Activated CD4-positive, alpha-beta memory T cell treated with anti-CD3 and anti-CD28 coated beads, Interleukin-2, amount 10 ng/mL, durations not matched to agents 7 days and 5 days (primary cell): Measurements from ENCODE around the gene C1RL. TPM values are rescaled to one million over a fixed set of nuclear protein-coding genes. Genes with fewer than 3 reads are reported as not detected.
"Not testable (repeated sequence)": the region's sequence is repeated elsewhere in the genome, so short reads cannot be mapped to it uniquely, and the experiment has no call there.

Source experiments
- CTCF ChIA-PET: fragments of 350-600 bp; sonication (Branson Sonifier 250); formaldehyde crosslinking; loops from one replicate; lab custom pipeline; 2021; ENCODE audit warnings: antibody characterized with exemption, inconsistent platforms; lab: Charles Lee
- POLR2A ChIA-PET: fragments of 350-600 bp; sonication (Branson Sonifier 250); formaldehyde crosslinking; loops from one replicate; lab custom pipeline; 2021; ENCODE audit warnings: antibody characterized with exemption; lab: Charles Lee
- DNase-seq: peaks from one replicate; pipeline ENCODE4 v3.0.0-alpha.2; 2020
- H3K27ac Mint-ChIP-seq: one replicate; pipeline ENCODE4 v1.8.0; 2021; ENCODE audit warnings: mild to moderate bottlenecking, mixed read lengths
- H3K27me3 Mint-ChIP-seq: one replicate; pipeline ENCODE4 v1.8.0; 2021; ENCODE audit warnings: mixed read lengths
- H3K36me3 Mint-ChIP-seq: one replicate; pipeline ENCODE4 v1.8.0; 2021; ENCODE audit warnings: low read depth, mixed read lengths
- H3K4me1 Mint-ChIP-seq: one replicate; pipeline ENCODE4 v1.8.0; 2021; ENCODE audit warnings: mixed read lengths
- H3K4me3 Mint-ChIP-seq: one replicate; pipeline ENCODE4 v1.8.0; 2021; ENCODE audit warnings: mild to moderate bottlenecking, mixed read lengths
- H3K9me3 Mint-ChIP-seq: one replicate; pipeline ENCODE4 v1.8.0; 2021; ENCODE audit warnings: mixed read lengths
- total RNA-seq, 2 experiments: library from RNA; stranded (reverse); gene quantifications; one replicate each; pipeline ENCODE4 v1.2.3, GENCODE V29; 2021

C1RL gene
- total RNA-seq, 2 experiments from 2014 or later, result 26.5 to 28.8 TPM

DNA sequence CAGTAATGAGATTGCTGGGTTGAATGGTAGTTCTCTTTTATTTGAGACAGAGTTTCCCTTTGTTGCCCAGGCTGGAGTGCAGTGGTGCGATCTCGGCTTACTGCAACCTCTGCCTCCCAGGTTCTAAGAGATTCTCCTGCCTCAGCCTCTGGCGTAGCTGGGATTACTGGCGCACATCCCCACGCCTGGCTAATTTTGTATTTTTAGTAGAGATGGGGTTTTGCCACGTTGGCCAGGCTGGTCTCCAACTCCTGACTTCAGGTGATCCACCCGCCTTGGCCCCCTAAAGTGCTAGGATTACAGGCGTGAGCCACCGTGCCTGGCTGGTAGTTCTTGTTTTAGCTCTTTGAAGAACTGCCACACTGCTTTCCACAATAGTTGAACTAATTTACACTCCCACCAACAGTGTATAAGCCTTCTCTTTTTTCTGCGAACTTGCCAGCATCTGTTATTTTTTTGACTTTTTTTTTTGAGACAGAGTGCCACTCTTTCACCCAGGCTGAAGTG is 59.5 kb downstream of the C1RL start:
- DNase-seq, POLR2A ChIA-PET, H3K36me3 Mint-ChIP-seq, H3K9me3 Mint-ChIP-seq, H3K27ac Mint-ChIP-seq, H3K4me3 Mint-ChIP-seq, CTCF ChIA-PET: not testable (repeated sequence)
- Mint-ChIP-seq H3K27me3 (peaks cover 26% of the 10 kb centered on the region), H3K4me1 (peaks cover 27% of the 10 kb centered on the region)

DNA sequence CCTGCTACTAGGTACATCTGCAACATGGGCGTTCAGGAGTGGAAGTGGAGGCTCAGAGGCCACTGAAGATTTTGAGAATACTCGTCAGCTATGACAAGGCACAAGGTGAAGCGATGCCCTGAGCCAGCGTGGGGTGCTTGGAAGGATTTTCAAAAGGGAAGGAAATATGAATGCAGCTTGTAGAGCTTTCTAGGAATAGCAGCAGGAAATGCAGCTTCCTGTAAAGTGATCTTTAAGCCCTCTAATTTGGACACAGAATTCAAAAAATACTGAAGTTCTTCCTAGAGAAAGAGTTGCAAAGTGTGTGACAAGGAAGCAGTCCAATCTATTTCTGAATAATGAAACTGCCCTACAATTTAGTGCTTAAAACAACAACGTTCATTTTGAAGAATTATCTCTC is 61.7 kb downstream of the C1RL start:
- DNase-seq, result no peak
- CTCF ChIA-PET, result interaction anchor here (1.4 kb wide), 1 partner anchor 66 kb away, joined by 3 read pairs; no protein-coding TSS in a partner anchor

DNA sequence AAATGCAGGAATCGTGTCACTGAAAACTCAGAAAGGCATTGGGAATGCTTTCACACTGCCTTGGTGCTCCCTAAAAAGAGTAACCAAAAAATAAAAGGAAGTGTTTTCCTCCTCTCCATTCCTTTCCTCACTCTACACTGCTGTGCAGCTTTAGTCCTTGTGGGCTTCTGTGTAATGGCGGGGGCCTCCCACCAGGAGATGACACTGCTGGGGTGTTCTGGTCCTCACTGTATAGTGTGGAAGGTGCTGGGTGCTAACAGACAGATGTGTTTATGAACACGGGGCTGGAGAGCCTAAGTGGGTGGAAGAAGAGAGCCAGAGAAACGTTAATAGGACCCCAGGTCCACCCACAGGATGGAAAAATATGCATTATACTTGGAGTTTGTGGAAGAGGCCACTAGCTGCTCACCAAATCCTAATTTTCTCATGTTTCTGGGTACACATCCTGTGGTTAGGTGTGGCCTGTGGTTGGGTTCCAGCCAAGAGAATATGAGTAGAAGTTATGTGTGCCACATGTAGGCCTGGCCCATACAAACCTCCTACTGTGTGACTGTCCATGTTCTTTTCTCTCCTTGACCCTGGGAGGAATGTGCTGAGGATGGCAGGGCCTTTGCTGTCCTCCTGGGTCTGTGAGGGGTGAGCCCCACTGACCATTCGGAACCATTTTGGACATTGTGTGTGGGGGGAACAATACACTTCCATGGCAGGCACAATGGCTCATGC is 62.5 kb downstream of the C1RL start:
- Mint-ChIP-seq H3K36me3 (no peaks in the 10 kb centered on the region), H3K27ac (peak overlapping the region; percentile 19), H3K4me1 (peaks cover 27% of the 10 kb centered on the region), H3K4me3 (no peak overlapping the region), H3K9me3 (no peaks in the 10 kb centered on the region), H3K27me3 (peaks cover 9% of the 10 kb centered on the region)
- DNase-seq, result no peak
- ChIA-PET CTCF (interaction anchor here (1.4 kb wide), 1 partner anchor 67 kb away, joined by 3 read pairs; no protein-coding TSS in a partner anchor), POLR2A (no interaction called here)

More for the DNA sequence above, 61.7 kb downstream of the C1RL start:
- POLR2A ChIA-PET, result no interaction called here
- Mint-ChIP-seq H3K27me3 (peaks cover 15% of the 10 kb centered on the region), H3K9me3 (no peaks in the 10 kb centered on the region), H3K4me3 (peak overlapping the region; percentile 6), H3K4me1 (peaks cover 27% of the 10 kb centered on the region), H3K36me3 (no peaks in the 10 kb centered on the region), H3K27ac (peak overlapping the region; percentile 64)

DNA sequence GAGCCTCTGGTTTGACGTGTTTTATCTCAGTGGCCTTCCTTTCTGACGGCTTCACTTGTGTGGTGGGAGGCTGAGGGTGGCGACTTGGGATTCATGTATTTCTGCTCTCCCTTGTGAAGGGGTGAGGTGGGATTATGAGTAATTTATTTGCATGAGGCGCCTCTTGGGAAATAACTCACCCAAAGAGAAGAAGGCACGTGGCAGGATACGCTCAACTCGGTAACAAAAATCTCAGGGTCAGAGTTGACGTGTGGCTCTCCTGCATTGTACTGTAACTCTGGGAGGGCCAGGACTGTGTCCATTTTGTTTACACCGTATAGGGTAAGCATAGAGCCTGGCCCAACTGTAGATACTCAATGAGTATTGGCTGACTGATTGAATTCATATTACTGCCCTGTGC is 63.1 kb downstream of the C1RL start:
- Mint-ChIP-seq H3K36me3 (no peaks in the 10 kb centered on the region), H3K4me1 (peaks cover 27% of the 10 kb centered on the region), H3K4me3 (no peak overlapping the region), H3K9me3 (no peaks in the 10 kb centered on the region), H3K27me3 (peaks cover 5% of the 10 kb centered on the region), H3K27ac (no peak overlapping the region)
- CTCF ChIA-PET, result no interaction called here
- DNase-seq, result no peak
- POLR2A ChIA-PET, result no interaction called here

Other genes starting within 250 kb of the C1RL start
- 1,000 to 10,000 TPM; 1,228 to 1,253 TPM for gene TPI1, start 241.7 kb downstream of the C1RL start, total RNA-seq
- gene SPSB2, start 235.9 kb downstream of the C1RL start, total RNA-seq, result 10 to 100 TPM; 11.1 to 11.2 TPM
- gene LRRC23, start 204.4 kb downstream of the C1RL start, total RNA-seq, result 1 to 10 TPM; 5.7 to 6.1 TPM
- 100 to 1,000 TPM; 206 to 207 TPM for gene ENO2, start 194.6 kb downstream of the C1RL start, total RNA-seq
- gene ATN1, start 181.3 kb downstream of the C1RL start, total RNA-seq, result 10 to 100 TPM; 33.9 to 34.6 TPM
- gene RNU7-1, start 165.4 kb downstream of the C1RL start, total RNA-seq, result not detected
- 100 to 1,000 TPM; 141 TPM for gene C12orf57, start 165.2 kb downstream of the C1RL start, total RNA-seq
- gene PTPN6, start 157.9 kb downstream of the C1RL start, total RNA-seq, result 100 to 1,000 TPM; 295 to 299 TPM
- 100 to 1,000 TPM; 194 to 196 TPM for gene PHB2, start 138.6 kb downstream of the C1RL start, total RNA-seq
- 10 to 100 TPM; 39.4 to 50.2 TPM for gene EMG1, start 138.3 kb downstream of the C1RL start, total RNA-seq
- 10 to 100 TPM; 34.6 to 37.0 TPM for gene LPCAT3, start 90.7 kb downstream of the C1RL start, total RNA-seq
- gene C1S, start 48.5 kb downstream of the C1RL start, total RNA-seq, result 1 to 10 TPM; 1.7 TPM
- 1 to 10 TPM; 2.7 to 3.8 TPM for gene C1R, start 16.8 kb downstream of the C1RL start, total RNA-seq
- 1 to 10 TPM in 1 of 2 experiments, under 1 TPM in 1; 0.86 to 1.8 TPM for gene RBP5, start 19.7 kb upstream of the C1RL start, total RNA-seq
- gene CLSTN3, start 21.2 kb upstream of the C1RL start, total RNA-seq, result 100 to 1,000 TPM; 148 to 152 TPM
- gene PEX5, start 80.5 kb upstream of the C1RL start, total RNA-seq, result 10 to 100 TPM; 15.0 to 15.4 TPM
- gene ACSM4, start 194.9 kb upstream of the C1RL start, total RNA-seq, result not detected